ENCODE data around the gene SLC10A4. TPM values are rescaled to one million over a fixed set of nuclear protein-coding genes. Genes with fewer than 3 reads are reported as not detected.

Gene SLC10A4
- total RNA-seq, 1 experiment from 2014 or later: 1.7 TPM

- peaks cover 18% of the 10 kb centered on the region for H3K4me1 ChIP-seq
- ChIA-PET CTCF (no interaction called here), POLR2A (no interaction called here)
- BruUV-seq (replicated peaks): no TSS peak
- intact Hi-C loops (cut with micrococcal nuclease; ENCODE audit: unreplicated experiment): loop anchor here (1.0 to 10.0 kb wide), 2 partner anchors 40 to 62 kb away; no protein-coding TSS in a partner anchor
- no peaks in the 10 kb centered on the region; the same call in 1 of the 2 replicates for H3K36me3 ChIP-seq (ENCODE audit: control insufficient read depth, insufficient read depth, low read length)
- Mint-ChIP-seq H3K4me3 (ENCODE audit: unreplicated experiment) (no peak overlapping the region), H3K27me3 (ENCODE audit: insufficient read depth, unreplicated experiment) (no peaks in the 10 kb centered on the region), H3K4me1 (ENCODE audit: low read depth, unreplicated experiment) (no peaks in the 10 kb centered on the region), H3K9me3 (ENCODE audit: unreplicated experiment) (no peaks in the 10 kb centered on the region), H3K36me3 (ENCODE audit: insufficient read depth, unreplicated experiment) (peaks cover 4% of the 10 kb centered on the region), H3K27ac (ENCODE audit: unreplicated experiment) (no peak overlapping the region)
- H3K4me3 ChIP-seq (ENCODE audit: low read depth, low read length): no peak overlapping the region
- DNase-seq: no peak
- no peaks in the 10 kb centered on the region for H3K27me3 ChIP-seq (replicated peaks; ENCODE audit: control insufficient read depth, insufficient read depth, low read length)
- H3K9me3 ChIP-seq: no peaks in the 10 kb centered on the region
- TF ChIP-seq CTCF (IDR thresholded peaks at IDR 0.05; ENCODE audit: insufficient read depth in 1 of 2, low read depth in 1 of 2, low read length in 1 of 2, severe bottlenecking in 1 of 2, unreplicated experiment in 1 of 2): no peak
Measured at GRCh38 chr4:48506716-48507115, 23.6 kb downstream of the SLC10A4 start.

GRCh38 chr4:48509543-48509942 lies 26.4 kb downstream of the SLC10A4 start:
- DNase-seq: no peak
- Mint-ChIP-seq H3K9me3 (ENCODE audit: unreplicated experiment) (no peaks in the 10 kb centered on the region), H3K27me3 (ENCODE audit: insufficient read depth, unreplicated experiment) (no peaks in the 10 kb centered on the region), H3K4me3 (ENCODE audit: unreplicated experiment) (no peak overlapping the region), H3K27ac (ENCODE audit: unreplicated experiment) (no peak overlapping the region), H3K4me1 (ENCODE audit: low read depth, unreplicated experiment) (no peaks in the 10 kb centered on the region), H3K36me3 (ENCODE audit: insufficient read depth, unreplicated experiment) (peaks cover 16% of the 10 kb centered on the region)
- no peaks in the 10 kb centered on the region for H3K27me3 ChIP-seq (replicated peaks; ENCODE audit: control insufficient read depth, insufficient read depth, low read length)
- peaks cover 10% of the 10 kb centered on the region for H3K4me1 ChIP-seq
- H3K36me3 ChIP-seq (ENCODE audit: control insufficient read depth, insufficient read depth, low read length): peaks cover 1% of the 10 kb centered on the region; the same call in 1 of the 2 replicates
- POLR2A ChIA-PET: no interaction called here
- no TSS peak for BruUV-seq (replicated peaks)
- CTCF ChIA-PET: no interaction called here
- intact Hi-C loops (cut with micrococcal nuclease; ENCODE audit: unreplicated experiment): loop anchor here (10.0 kb wide), 1 partner anchor 65 kb away; no protein-coding TSS in a partner anchor
- H3K4me3 ChIP-seq (ENCODE audit: low read depth, low read length): no peak overlapping the region
- no peaks in the 10 kb centered on the region for H3K9me3 ChIP-seq
- TF ChIP-seq CTCF (IDR thresholded peaks at IDR 0.05; ENCODE audit: insufficient read depth in 1 of 2, low read depth in 1 of 2, low read length in 1 of 2, severe bottlenecking in 1 of 2, unreplicated experiment in 1 of 2): no peak

- Mint-ChIP-seq H3K27ac (ENCODE audit: unreplicated experiment) (no peak overlapping the region), H3K9me3 (ENCODE audit: unreplicated experiment) (no peaks in the 10 kb centered on the region), H3K4me1 (ENCODE audit: low read depth, unreplicated experiment) (no peaks in the 10 kb centered on the region), H3K27me3 (ENCODE audit: insufficient read depth, unreplicated experiment) (no peaks in the 10 kb centered on the region), H3K4me3 (ENCODE audit: unreplicated experiment) (no peak overlapping the region), H3K36me3 (ENCODE audit: insufficient read depth, unreplicated experiment) (peaks cover 33% of the 10 kb centered on the region)
- DNase-seq: no peak
- no peak for TF ChIP-seq CTCF (IDR thresholded peaks at IDR 0.05; ENCODE audit: insufficient read depth in 1 of 2, low read depth in 1 of 2, low read length in 1 of 2, severe bottlenecking in 1 of 2, unreplicated experiment in 1 of 2)
- H3K9me3 ChIP-seq: no peaks in the 10 kb centered on the region
- BruUV-seq (replicated peaks): no TSS peak
- H3K27me3 ChIP-seq (replicated peaks; ENCODE audit: control insufficient read depth, insufficient read depth, low read length): no peaks in the 10 kb centered on the region
- H3K36me3 ChIP-seq (ENCODE audit: control insufficient read depth, insufficient read depth, low read length): no peaks in the 10 kb centered on the region
- ChIA-PET CTCF (no interaction called here), POLR2A (no interaction called here)
- H3K4me1 ChIP-seq: no peaks in the 10 kb centered on the region
- no peak overlapping the region for H3K4me3 ChIP-seq (ENCODE audit: low read depth, low read length)
- intact Hi-C loops (cut with micrococcal nuclease; ENCODE audit: unreplicated experiment): no loop called here
Measured at GRCh38 chr4:48518143-48518542, 35.0 kb downstream of the SLC10A4 start.

Data from Caco-2 (cell line).